A549 (cell line): Measurements from ENCODE around the gene PTPN14. TPM values are rescaled to one million over a fixed set of nuclear protein-coding genes. Genes with fewer than 3 reads are reported as not detected.

Experiments
- ATAC-seq, 2 experiments: fragments of 200-7000 bp in 1 of 2; fragments of >200 bp in 1 of 2; cut with Nextera tagmentation in 1 of 2; cut with Tn5 transposase in 1 of 2; 3 replicates each; pipeline versions ENCODE4 v1.8.0 to v1.9.1; 2018 to 2020; ENCODE audit warnings: mild to moderate bottlenecking in 1 of 2, moderate library complexity in 1 of 2
- CTCF ChIA-PET: fragments of 300-600 bp; sonication (Branson Sonifier 250); formaldehyde crosslinking; extraction: SDS; loops from one replicate; lab custom pipeline; 2021; ENCODE audit warnings: antibody characterized with exemption, inconsistent platforms; lab: Yijun Ruan, JAX
- POLR2A ChIA-PET: fragments of 350-600 bp; formaldehyde crosslinking; extraction: SDS; loops from one replicate; lab custom pipeline; 2021; ENCODE audit warnings: antibody characterized with exemption, inconsistent platforms; lab: Yijun Ruan, JAX
- DNase-seq, 2 experiments: peaks; one replicate each; pipeline versions ENCODE4 v3.0.0 to v3.0.0-alpha.2; 2011 to 2016; ENCODE audit warnings: low read depth in 1 of 2, low spot score in 1 of 2
- FAIRE-seq: peaks from 2 replicates; lab custom pipeline; 2011; peaks lifted over from hg19 to GRCh38; lab: Jason Lieb, UNC
- H3K27ac ChIP-seq, 2 experiments: fragments of >200 bp; sonication (Bioruptor Twin); formaldehyde crosslinking; 3 replicates each; pipeline ENCODE4 v1.5.1; 2016 to 2017
- H3K4me1 ChIP-seq: fragments of >200 bp; sonication (Bioruptor Twin); formaldehyde crosslinking; 3 replicates; pipeline ENCODE4 v1.6.1; 2016
- H3K4me2 ChIP-seq: fragments of >200 bp; sonication (Bioruptor Twin); formaldehyde crosslinking; 3 replicates; pipeline ENCODE4 v1.6.1; 2016
- H3K4me3 ChIP-seq: fragments of >200 bp; sonication (Bioruptor Twin); formaldehyde crosslinking; 3 replicates; pipeline ENCODE4 v1.5.1; 2016
- H3K9me3 ChIP-seq: fragments of >200 bp; sonication (Bioruptor Twin); formaldehyde crosslinking; 3 replicates; pipeline ENCODE4 v1.6.1; 2016
- BHLHE40 ChIP-seq: IDR thresholded peaks from 2 replicates; pipeline ENCODE4 v1.6.1; 2012; ENCODE audit warnings: low read depth, low read length, inconsistent platforms
- EHF ChIP-seq: fragments of 250-450 bp; sonication (Bioruptor Pico); IDR thresholded peaks from 2 replicates; pipeline ENCODE4 v1.5.0; 2020; ENCODE audit warnings: mild to moderate bottlenecking
- EHMT2 ChIP-seq: fragments of 200-600 bp; sonication (generic); IDR thresholded peaks from 2 replicates; pipeline ENCODE4 v1.6.1; 2016; ENCODE audit warnings: antibody characterized with exemption, low read depth, mild to moderate bottlenecking, moderate library complexity
- FOSB ChIP-seq: fragments of 250-450 bp; sonication (Bioruptor Pico); IDR thresholded peaks from 2 replicates; pipeline ENCODE4 v1.5.0; 2020; ENCODE audit warnings: mild to moderate bottlenecking, moderate library complexity
- FOXS1 ChIP-seq: fragments of 250-450 bp; sonication (Bioruptor Pico); IDR thresholded peaks from 2 replicates; pipeline ENCODE4 v1.5.0; 2020; ENCODE audit warnings: mild to moderate bottlenecking, moderate library complexity
- HEYL ChIP-seq: fragments of 250-450 bp; sonication (Bioruptor Pico); IDR thresholded peaks from 2 replicates; pipeline ENCODE4 v1.8.0; 2021; ENCODE audit warnings: mild to moderate bottlenecking, moderate library complexity
- JUN ChIP-seq, 2 experiments: fragments of >200 bp; sonication (Bioruptor Twin); formaldehyde crosslinking; IDR thresholded peaks; 2 replicates in 1 of 2; 3 replicates in 1 of 2; pipeline ENCODE4 v1.6.1; 2016 to 2017
- MAFK ChIP-seq: fragments of 450-650 bp; IDR thresholded peaks from 2 replicates; pipeline ENCODE4 v1.6.1; 2014; ENCODE audit not compliant: partially characterized antibody
- NFE2L2 ChIP-seq: fragments of 150-350 bp; conservative IDR thresholded peaks from 2 replicates; pipeline ENCODE4 v1.6.1; 2014; ENCODE audit warnings: low read length
- NPAS2 ChIP-seq: fragments of 250-450 bp; sonication (Bioruptor Pico); IDR thresholded peaks from 2 replicates; pipeline ENCODE4 v1.8.0; 2022; ENCODE audit warnings: mild to moderate bottlenecking, moderate library complexity, borderline replicate concordance
- NR3C1 ChIP-seq: fragments of >200 bp; sonication (Bioruptor Twin); formaldehyde crosslinking; IDR thresholded peaks from 3 replicates; pipeline ENCODE4 v1.6.1; 2017
- PHF8 ChIP-seq: fragments of 200-600 bp; sonication (generic); IDR thresholded peaks from 2 replicates; pipeline ENCODE4 v1.6.1; 2016; ENCODE audit warnings: low read depth, mild to moderate bottlenecking, antibody characterized with exemption, moderate library complexity, borderline replicate concordance
- POLR2A ChIP-seq: IDR thresholded peaks from 2 replicates; pipeline ENCODE4 v1.6.1; 2012; ENCODE audit warnings: mild to moderate bottlenecking, low read length
- POLR2AphosphoS2 ChIP-seq: conservative IDR thresholded peaks from 2 replicates; pipeline ENCODE4 v1.6.1; 2012; ENCODE audit warnings: low read length, improper control_type of control experiment, inconsistent platforms
- RAD21 ChIP-seq, 2 experiments: fragments of >200 bp in 1 of 2; sonication (Bioruptor Twin) in 1 of 2; formaldehyde crosslinking in 1 of 2; IDR thresholded peaks in 1 of 2; conservative IDR thresholded peaks in 1 of 2; 2 replicates in 1 of 2; 3 replicates in 1 of 2; pipeline ENCODE4 v1.6.1; 2012 to 2018; ENCODE audit warnings: inconsistent platforms in 1 of 2
- RARB ChIP-seq: fragments of 250-450 bp; sonication (Bioruptor Pico); IDR thresholded peaks from 2 replicates; pipeline ENCODE4 v1.8.0; 2021; ENCODE audit warnings: mild to moderate bottlenecking, moderate library complexity
- RFX5 ChIP-seq: fragments of 450-650 bp; IDR thresholded peaks from 2 replicates; pipeline ENCODE4 v1.7.1; 2014; ENCODE audit warnings: antibody characterized with exemption, mild to moderate bottlenecking, moderate library complexity
- RNF2 ChIP-seq: fragments of 200-600 bp; sonication (generic); IDR thresholded peaks from 2 replicates; pipeline ENCODE4 v1.6.1; 2016; ENCODE audit warnings: low read depth, mild to moderate bottlenecking, antibody characterized with exemption, moderate library complexity, borderline replicate concordance
- SMC3 ChIP-seq: fragments of >200 bp; sonication (Bioruptor Twin); formaldehyde crosslinking; IDR thresholded peaks from 3 replicates; pipeline ENCODE4 v1.6.1; 2018; ENCODE audit warnings: inconsistent platforms
- TFCP2L1 ChIP-seq: fragments of 250-450 bp; sonication (Bioruptor Pico); IDR thresholded peaks from 2 replicates; pipeline ENCODE4 v1.5.0; 2021; ENCODE audit warnings: mild to moderate bottlenecking
- TP53 ChIP-seq: fragments of 250-450 bp; sonication (Bioruptor Pico); IDR thresholded peaks from 2 replicates; pipeline ENCODE4 v1.5.0; 2021; ENCODE audit warnings: mild to moderate bottlenecking, moderate library complexity
- ZC3H11A ChIP-seq: fragments of 450-650 bp; IDR thresholded peaks from 2 replicates; pipeline ENCODE4 v1.6.1; 2014; ENCODE audit warnings: antibody characterized with exemption, mild to moderate bottlenecking
- WGBS: methylation state at CpG from one replicate; pipeline ENCODE4 v1.1.6; 2017; ENCODE audit errors: missing lambda C conversion rate; 5-methylcytosine and 5-hydroxymethylcytosine counted together
- polyA plus RNA-seq, 4 experiments: library from polyadenylated mRNA; depleted of rRNA in 3 of 4; stranded (reverse); fragments of >200 nt; fragmentation: RNase III in 1 of 4; extraction: RNeasy Plus Mini Kit Qiagen cat#74134 plus additional on column Dnase treatment in 1 of 4; gene quantifications; 2 replicates in 3 of 4; 3 replicates in 1 of 4; pipeline ENCODE4 v1.2.3, GENCODE V29; 2011 to 2017
- TF ChIP-seq, protein P1 (sequence below): fragments of 200-600 bp; sonication (generic); IDR thresholded peaks from 2 replicates; pipeline ENCODE4 v1.6.1; 2016; ENCODE audit warnings: antibody characterized with exemption, mild to moderate bottlenecking, moderate library complexity
- TF ChIP-seq, protein P2 (sequence below): fragments of 450-650 bp; IDR thresholded peaks from 2 replicates; pipeline ENCODE4 v1.6.1; 2014; ENCODE audit warnings: antibody characterized with exemption
- TF ChIP-seq, protein P3 (sequence below): fragments of 150-350 bp; IDR thresholded peaks from 2 replicates; pipeline ENCODE4 v1.6.1; 2014; ENCODE audit warnings: low read depth, mild to moderate bottlenecking, low read length
- TF ChIP-seq, protein P4 (sequence below): fragments of >200 bp; sonication (Bioruptor Twin); formaldehyde crosslinking; IDR thresholded peaks from 2 replicates; pipeline ENCODE4 v1.6.1; 2016
- TF ChIP-seq, protein P5 (sequence below): IDR thresholded peaks from 2 replicates; pipeline ENCODE4 v1.6.1; 2012
- TF ChIP-seq, protein P6 (sequence below): fragments of >200 bp; sonication (Bioruptor Twin); formaldehyde crosslinking; IDR thresholded peaks from 3 replicates; pipeline ENCODE4 v1.5.1; 2016

PTPN14 gene
- polyA plus RNA-seq, 2 of the 4 experiments (the other 2 are of a cell fraction): 9.2 to 10.0 TPM

DNA sequence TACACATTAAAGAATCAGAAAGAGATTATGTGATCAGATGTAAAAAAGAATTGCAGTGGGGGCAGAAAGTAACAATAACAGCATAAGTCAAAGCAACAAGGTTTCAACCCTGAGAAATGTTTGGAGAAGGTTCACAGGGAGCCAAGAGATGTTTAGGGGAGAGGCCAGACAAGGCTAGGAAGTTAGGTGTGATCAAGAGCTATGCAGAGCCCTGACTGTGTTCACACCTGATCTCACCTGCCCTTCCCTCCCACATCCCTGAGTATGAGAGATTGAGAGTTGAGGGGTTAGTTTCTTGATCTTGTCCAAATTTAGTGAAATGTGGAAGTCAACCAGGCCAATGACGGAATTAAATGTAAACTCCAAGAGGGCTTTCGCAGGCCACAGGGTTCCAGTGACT, 10.2 kb downstream of the PTPN14 start:
- ATAC-seq: no peak; a peak in 1 of 6 replicates
- H3K4me1 ChIP-seq: peaks cover 10% of the 10 kb centered on the region; the same call in 2 of the 3 replicates
- DNase-seq: no peak
- H3K9me3 ChIP-seq: no peaks in the 10 kb centered on the region
- 90% methylated on average over 2 of the region's 2 CpGs for WGBS
- CTCF ChIA-PET: interaction anchor here (1.1 kb wide), 1 partner anchor 9 kb away, joined by 4 read pairs; no protein-coding TSS in a partner anchor
- H3K4me2 ChIP-seq: no peak overlapping the region
- no peak overlapping the region for H3K27ac ChIP-seq
- FAIRE-seq: no peak
- H3K4me3 ChIP-seq: no peak overlapping the region
- POLR2A ChIA-PET: no interaction called here
- TF ChIP-seq, protein P1, sequence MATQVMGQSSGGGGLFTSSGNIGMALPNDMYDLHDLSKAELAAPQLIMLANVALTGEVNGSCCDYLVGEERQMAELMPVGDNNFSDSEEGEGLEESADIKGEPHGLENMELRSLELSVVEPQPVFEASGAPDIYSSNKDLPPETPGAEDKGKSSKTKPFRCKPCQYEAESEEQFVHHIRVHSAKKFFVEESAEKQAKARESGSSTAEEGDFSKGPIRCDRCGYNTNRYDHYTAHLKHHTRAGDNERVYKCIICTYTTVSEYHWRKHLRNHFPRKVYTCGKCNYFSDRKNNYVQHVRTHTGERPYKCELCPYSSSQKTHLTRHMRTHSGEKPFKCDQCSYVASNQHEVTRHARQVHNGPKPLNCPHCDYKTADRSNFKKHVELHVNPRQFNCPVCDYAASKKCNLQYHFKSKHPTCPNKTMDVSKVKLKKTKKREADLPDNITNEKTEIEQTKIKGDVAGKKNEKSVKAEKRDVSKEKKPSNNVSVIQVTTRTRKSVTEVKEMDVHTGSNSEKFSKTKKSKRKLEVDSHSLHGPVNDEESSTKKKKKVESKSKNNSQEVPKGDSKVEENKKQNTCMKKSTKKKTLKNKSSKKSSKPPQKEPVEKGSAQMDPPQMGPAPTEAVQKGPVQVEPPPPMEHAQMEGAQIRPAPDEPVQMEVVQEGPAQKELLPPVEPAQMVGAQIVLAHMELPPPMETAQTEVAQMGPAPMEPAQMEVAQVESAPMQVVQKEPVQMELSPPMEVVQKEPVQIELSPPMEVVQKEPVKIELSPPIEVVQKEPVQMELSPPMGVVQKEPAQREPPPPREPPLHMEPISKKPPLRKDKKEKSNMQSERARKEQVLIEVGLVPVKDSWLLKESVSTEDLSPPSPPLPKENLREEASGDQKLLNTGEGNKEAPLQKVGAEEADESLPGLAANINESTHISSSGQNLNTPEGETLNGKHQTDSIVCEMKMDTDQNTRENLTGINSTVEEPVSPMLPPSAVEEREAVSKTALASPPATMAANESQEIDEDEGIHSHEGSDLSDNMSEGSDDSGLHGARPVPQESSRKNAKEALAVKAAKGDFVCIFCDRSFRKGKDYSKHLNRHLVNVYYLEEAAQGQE: no peak
- TF ChIP-seq JUN (IDR thresholded peaks at IDR 0.05) (no peak), RFX5 (no peak), PHF8 (no peak), FOSB (CRISPR knock-in tag) (no peak), TFCP2L1 (no peak), EHMT2 (no peak), ZC3H11A (no peak), RNF2 (no peak), EHF (CRISPR knock-in tag) (no peak), RARB (no peak)
- TF ChIP-seq, protein P2, sequence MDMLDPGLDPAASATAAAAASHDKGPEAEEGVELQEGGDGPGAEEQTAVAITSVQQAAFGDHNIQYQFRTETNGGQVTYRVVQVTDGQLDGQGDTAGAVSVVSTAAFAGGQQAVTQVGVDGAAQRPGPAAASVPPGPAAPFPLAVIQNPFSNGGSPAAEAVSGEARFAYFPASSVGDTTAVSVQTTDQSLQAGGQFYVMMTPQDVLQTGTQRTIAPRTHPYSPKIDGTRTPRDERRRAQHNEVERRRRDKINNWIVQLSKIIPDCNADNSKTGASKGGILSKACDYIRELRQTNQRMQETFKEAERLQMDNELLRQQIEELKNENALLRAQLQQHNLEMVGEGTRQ: no peak
- TF ChIP-seq, protein P3, sequence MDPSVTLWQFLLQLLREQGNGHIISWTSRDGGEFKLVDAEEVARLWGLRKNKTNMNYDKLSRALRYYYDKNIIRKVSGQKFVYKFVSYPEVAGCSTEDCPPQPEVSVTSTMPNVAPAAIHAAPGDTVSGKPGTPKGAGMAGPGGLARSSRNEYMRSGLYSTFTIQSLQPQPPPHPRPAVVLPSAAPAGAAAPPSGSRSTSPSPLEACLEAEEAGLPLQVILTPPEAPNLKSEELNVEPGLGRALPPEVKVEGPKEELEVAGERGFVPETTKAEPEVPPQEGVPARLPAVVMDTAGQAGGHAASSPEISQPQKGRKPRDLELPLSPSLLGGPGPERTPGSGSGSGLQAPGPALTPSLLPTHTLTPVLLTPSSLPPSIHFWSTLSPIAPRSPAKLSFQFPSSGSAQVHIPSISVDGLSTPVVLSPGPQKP: no peak
- TF ChIP-seq, protein P4, sequence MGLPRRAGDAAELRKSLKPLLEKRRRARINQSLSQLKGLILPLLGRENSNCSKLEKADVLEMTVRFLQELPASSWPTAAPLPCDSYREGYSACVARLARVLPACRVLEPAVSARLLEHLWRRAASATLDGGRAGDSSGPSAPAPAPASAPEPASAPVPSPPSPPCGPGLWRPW: no peak

DNA sequence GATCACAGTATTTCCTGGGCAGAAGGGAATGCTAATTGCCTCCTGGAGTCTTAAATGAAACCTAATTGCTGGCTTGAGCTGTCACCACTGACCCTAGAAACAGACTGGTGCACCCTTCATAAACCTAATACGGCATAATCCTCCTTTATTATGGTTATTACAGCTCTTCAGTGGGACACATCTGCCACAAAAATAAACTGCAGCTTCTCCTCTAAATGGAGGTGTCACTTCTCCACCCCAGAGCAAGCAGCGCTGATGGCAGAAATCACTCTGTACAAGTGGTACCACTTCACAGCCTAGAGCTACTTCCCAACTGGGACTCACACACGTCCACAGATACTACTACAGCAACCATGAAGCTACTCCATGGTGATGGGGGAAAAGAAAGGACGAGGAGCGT, 11.1 kb downstream of the PTPN14 start:
- no peak overlapping the region for H3K27ac ChIP-seq
- peaks cover 10% of the 10 kb centered on the region; the same call in 2 of the 3 replicates for H3K4me1 ChIP-seq
- FAIRE-seq (no peak), DNase-seq (no peak), ATAC-seq (no peak)
- no peak overlapping the region for H3K4me2 ChIP-seq
- 91% methylated on average over 5 of the region's 5 CpGs for WGBS
- POLR2A ChIA-PET: no interaction called here
- CTCF ChIA-PET: interaction anchor here (1.5 kb wide), 1 partner anchor 45 kb away, joined by 4 read pairs; no protein-coding TSS in a partner anchor
- no peaks in the 10 kb centered on the region for H3K9me3 ChIP-seq
- no peak overlapping the region for H3K4me3 ChIP-seq
- TF ChIP-seq, protein P5, sequence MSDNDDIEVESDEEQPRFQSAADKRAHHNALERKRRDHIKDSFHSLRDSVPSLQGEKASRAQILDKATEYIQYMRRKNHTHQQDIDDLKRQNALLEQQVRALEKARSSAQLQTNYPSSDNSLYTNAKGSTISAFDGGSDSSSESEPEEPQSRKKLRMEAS: no peak
- TF ChIP-seq POLR2AphosphoS2 (no peak), NFE2L2 (no peak), NR3C1 (no peak), FOXS1 (no peak), RAD21 (conservative IDR thresholded peaks at IDR 0.05 in 1 of 2, IDR thresholded peaks at IDR 0.05 in 1 of 2) (no peak), HEYL (CRISPR knock-in tag) (no peak), POLR2A (no peak), SMC3 (no peak), FOSB (CRISPR knock-in tag) (no peak), BHLHE40 (no peak), EHF (CRISPR knock-in tag) (no peak), RNF2 (no peak), TP53 (no peak), MAFK (no peak), NPAS2 (CRISPR knock-in tag) (no peak)
- TF ChIP-seq, protein P6, sequence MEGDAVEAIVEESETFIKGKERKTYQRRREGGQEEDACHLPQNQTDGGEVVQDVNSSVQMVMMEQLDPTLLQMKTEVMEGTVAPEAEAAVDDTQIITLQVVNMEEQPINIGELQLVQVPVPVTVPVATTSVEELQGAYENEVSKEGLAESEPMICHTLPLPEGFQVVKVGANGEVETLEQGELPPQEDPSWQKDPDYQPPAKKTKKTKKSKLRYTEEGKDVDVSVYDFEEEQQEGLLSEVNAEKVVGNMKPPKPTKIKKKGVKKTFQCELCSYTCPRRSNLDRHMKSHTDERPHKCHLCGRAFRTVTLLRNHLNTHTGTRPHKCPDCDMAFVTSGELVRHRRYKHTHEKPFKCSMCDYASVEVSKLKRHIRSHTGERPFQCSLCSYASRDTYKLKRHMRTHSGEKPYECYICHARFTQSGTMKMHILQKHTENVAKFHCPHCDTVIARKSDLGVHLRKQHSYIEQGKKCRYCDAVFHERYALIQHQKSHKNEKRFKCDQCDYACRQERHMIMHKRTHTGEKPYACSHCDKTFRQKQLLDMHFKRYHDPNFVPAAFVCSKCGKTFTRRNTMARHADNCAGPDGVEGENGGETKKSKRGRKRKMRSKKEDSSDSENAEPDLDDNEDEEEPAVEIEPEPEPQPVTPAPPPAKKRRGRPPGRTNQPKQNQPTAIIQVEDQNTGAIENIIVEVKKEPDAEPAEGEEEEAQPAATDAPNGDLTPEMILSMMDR: no peak
